Thymus (tissue), 11 donors: ENCODE data around the gene WNT9A. TPM values are rescaled to one million over a fixed set of nuclear protein-coding genes. Genes with fewer than 3 reads are reported as not detected.
"Not testable (repeated sequence)": the region's sequence is repeated elsewhere in the genome, so short reads cannot be mapped to it uniquely, and the experiment has no call there.

Experiments used
- DNase-seq, 9 donors: peaks; one replicate each; pipeline ENCODE4 v3.0.0-alpha.2; 2013; ENCODE audit warnings: low spot score in 9 of 9, low read depth in 6 of 9, missing footprints in 1 of 9
- H3K27ac ChIP-seq, 2 donors: one replicate each; pipeline ENCODE4 v1.5.1; 2013; ENCODE audit warnings: control low read depth in 1 of 2, low read depth in 1 of 2, low read length in 1 of 2, mild to moderate bottlenecking in 1 of 2, moderate library complexity in 1 of 2
- H3K27me3 ChIP-seq, 2 donors: one replicate each; pipeline ENCODE4 v1.5.1; 2013; ENCODE audit warnings: low read length in 1 of 2; ENCODE audit not compliant: control insufficient read depth in 2 of 2, insufficient read depth in 1 of 2
- H3K36me3 ChIP-seq, 2 donors: one replicate each; pipeline ENCODE4 v1.5.1; 2013; ENCODE audit warnings: low read length in 1 of 2, mild to moderate bottlenecking in 1 of 2, moderate library complexity in 1 of 2; ENCODE audit not compliant: control insufficient read depth in 2 of 2, insufficient read depth in 2 of 2
- H3K4me1 ChIP-seq, 2 donors: one replicate each; pipeline ENCODE4 v1.5.1; 2013; ENCODE audit warnings: low read length in 2 of 2; ENCODE audit not compliant: control insufficient read depth in 2 of 2, insufficient read depth in 2 of 2
- H3K4me3 ChIP-seq, 2 donors: one replicate each; pipeline ENCODE4 v1.5.1; 2013; ENCODE audit warnings: low read length in 2 of 2, control low read depth in 1 of 2, mild to moderate bottlenecking in 1 of 2
- H3K9me3 ChIP-seq, 2 donors: one replicate each; pipeline ENCODE4 v1.5.1; 2013; ENCODE audit warnings: low read length in 1 of 2, mild to moderate bottlenecking in 1 of 2; ENCODE audit not compliant: control insufficient read depth in 2 of 2, insufficient read depth in 1 of 2
- WGBS: extraction: QIAGEN DNeasy Blood & Tissue Kit; methylation state at CpG from one replicate; pipeline ENCODE4 v1.1.7; 2013; 5-methylcytosine and 5-hydroxymethylcytosine counted together
- polyA plus RNA-seq: library from polyadenylated mRNA; stranded (reverse); fragments of 200-250 nt; gene quantifications from one replicate; pipeline ENCODE4 v1.2.3, GENCODE V29; 2013
- total RNA-seq: library from RNA; stranded (reverse); fragments of 120-200 nt; gene quantifications from one replicate; pipeline ENCODE4 v1.2.4, GENCODE V29; 2013
- donor health status: healthy.

The WNT9A gene
- total and polyA plus RNA-seq, 2 donors: 0.24 to 2.9 TPM

DNA sequence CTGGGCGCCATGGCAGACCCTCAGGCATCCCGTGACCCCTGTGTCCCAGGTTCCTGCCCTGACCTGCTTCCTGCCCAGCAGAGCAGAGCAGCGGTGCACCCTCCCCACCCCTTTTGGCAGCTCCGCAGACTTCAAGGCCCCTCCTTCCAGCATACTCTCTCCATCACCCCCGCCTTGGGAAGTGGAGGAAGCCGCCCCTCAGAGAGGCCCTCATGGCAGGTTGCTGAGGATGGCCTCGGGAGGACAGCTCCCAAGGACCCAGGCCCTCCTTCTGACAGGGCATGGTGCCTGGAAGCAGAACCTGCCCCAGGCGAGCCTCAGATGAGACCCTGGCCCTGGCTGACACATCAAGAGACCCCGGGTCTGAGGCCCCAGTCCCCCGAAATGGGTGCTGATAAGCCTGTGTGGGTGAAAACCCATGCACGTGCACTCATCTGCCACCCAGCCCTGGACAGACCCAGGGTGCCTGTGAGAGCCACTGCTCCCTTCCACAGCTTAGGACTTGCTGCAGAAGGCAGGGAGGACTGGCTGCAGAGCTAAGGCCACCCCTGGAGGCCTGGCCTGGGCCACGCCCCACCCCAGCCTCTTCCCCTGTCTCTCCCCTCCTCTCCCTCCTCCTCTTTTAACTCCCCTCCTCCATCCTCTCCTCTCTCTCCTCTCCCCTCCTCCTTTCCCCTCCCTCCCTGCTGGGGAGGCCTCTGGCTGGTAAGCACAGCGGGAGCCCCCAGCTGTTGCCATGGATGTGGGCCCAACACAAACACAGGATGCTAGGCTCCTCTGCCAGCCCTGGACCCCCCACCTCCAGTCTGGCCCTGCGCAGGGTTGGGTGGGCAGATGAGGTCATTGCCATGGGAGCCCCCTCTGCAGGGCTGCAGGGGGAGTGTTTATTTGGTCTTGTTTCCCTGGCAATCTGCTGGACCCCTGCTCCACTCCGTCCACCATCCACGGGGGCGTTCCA, 33.7 kb downstream of the WNT9A start:
- no peak for DNase-seq
- Histone ChIP-seq H3K27me3 (peaks cover 0 to 10% of the 10 kb centered on the region in 2 donors), H3K36me3 (no peaks in the 10 kb centered on the region), H3K4me1 (peaks cover 0 to 4% of the 10 kb centered on the region in 2 donors), H3K27ac (no peak overlapping the region), H3K9me3 (no peaks in the 10 kb centered on the region), H3K4me3 (no peak overlapping the region)
- 92% methylated on average over 17 of the region's 17 CpGs for WGBS

DNA sequence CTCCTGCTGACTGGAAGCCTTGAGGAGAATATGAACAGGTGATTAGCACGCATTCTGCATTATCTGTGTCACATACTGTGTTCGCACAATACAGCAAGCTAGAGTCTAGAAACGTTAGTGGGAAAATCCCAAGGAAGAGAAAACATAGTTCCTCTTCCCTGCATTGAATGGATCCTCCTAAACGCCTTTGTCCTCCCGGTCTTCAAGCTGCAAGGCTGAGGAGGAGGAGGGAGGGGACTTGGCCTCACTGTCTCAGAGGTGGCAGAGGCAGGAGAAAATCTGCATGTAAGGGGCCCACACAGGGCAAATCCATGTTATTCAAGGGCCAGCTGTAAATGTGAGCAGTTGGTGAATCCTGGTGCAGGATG, 34.4 kb downstream of the WNT9A start:
- Histone ChIP-seq H3K27ac (no peak overlapping the region), H3K4me3 (no peak overlapping the region), H3K27me3 (peaks cover 0 to 10% of the 10 kb centered on the region in 2 donors), H3K36me3 (no peaks in the 10 kb centered on the region), H3K4me1 (peaks cover 0 to 4% of the 10 kb centered on the region in 2 donors), H3K9me3 (no peaks in the 10 kb centered on the region)
- WGBS: 82% methylated on average over 5 of the region's 5 CpGs
- DNase-seq: no peak

DNA sequence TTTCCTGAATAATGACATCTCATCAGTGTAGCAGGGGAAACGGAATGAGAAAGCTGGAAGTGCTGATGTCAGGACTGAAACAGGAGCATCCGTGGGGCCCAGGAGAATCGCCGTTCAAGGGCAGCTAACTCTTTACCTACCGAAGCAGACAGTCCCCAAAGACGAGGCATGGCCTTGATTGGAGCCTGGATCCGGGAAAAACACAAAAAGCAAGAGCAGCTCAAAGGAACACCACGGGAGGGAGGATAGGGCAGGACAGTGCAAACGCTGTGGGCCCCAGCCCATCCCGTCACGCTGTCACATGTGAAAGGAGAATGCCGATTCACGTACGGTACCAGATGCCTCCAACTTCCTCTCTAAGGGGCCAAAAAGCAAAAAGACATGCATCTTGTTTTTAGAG, 34.9 kb downstream of the WNT9A start:
- no peak for DNase-seq
- H3K9me3 ChIP-seq: no peaks in the 10 kb centered on the region
- peaks cover 0 to 10% of the 10 kb centered on the region in 2 donors for H3K27me3 ChIP-seq
- peaks cover 0 to 4% of the 10 kb centered on the region in 2 donors for H3K4me1 ChIP-seq
- no peak overlapping the region for H3K4me3 ChIP-seq
- WGBS: 51% methylated on average over 14 of the region's 14 CpGs
- no peak overlapping the region for H3K27ac ChIP-seq
- H3K36me3 ChIP-seq: no peaks in the 10 kb centered on the region

DNA sequence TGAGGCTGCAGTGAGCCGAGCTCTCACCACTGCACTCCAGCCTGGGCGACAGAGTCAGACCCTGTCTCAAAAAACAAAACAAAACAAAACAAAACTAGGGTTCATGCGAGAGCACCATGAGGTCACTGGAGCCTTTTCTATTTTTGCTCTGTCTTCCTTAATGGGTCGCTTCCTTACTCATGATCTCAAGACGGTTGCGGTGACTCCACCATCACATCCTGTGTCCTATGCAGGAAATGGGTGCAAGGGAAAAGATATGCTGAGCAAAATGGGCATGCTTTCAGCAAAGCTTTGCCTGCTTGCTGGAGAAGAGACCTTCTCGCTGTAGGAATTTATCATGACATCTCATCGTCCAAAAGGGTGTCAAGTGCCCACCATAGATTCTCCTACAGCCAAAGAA, 36.4 kb downstream of the WNT9A start:
- Histone ChIP-seq H3K27me3 (peaks cover 0 to 10% of the 10 kb centered on the region in 2 donors), H3K27ac (no peak overlapping the region), H3K9me3 (no peaks in the 10 kb centered on the region), H3K36me3 (no peaks in the 10 kb centered on the region), H3K4me1 (peaks cover 0 to 4% of the 10 kb centered on the region in 2 donors), H3K4me3 (no peak overlapping the region)
- DNase-seq: no peak
- 91% methylated on average over 8 of the region's 8 CpGs for WGBS

DNA sequence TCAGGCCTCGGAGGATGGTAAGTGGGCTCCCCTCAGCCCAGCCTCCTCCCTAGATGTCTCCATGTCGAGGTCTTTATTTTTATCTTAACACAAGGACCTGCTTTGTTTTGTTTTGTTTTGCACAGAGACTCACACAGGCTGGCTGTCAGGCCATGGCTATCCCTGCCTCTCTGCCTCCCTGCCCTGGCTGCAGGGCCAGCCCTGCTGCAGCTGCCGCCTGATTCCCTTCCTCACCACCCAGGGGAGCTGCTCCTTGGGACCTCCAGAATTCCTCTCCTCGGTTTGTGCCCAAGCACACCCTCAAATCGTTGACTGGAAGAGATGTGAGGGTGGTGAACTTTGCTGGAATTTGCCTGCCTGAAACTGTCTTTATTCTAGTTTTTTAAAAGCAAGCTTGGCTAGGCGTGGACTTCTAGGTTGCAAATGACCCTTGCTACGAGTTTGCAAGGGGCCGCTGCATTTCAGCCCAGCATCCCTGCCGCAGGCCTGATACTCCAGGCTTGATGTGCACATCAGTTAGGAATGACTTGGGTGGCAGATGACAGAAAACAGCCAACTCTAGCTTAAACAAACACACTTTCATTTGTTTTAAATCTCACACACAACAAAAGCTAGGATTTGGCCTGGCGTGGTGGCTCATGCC, 37.1 kb downstream of the WNT9A start:
- 87% methylated on average over 10 of the region's 10 CpGs for WGBS
- H3K27ac ChIP-seq: no peak overlapping the region
- DNase-seq: no peak
- H3K4me3 ChIP-seq: no peak overlapping the region
- no peaks in the 10 kb centered on the region for H3K36me3 ChIP-seq
- no peaks in the 10 kb centered on the region for H3K9me3 ChIP-seq
- peaks cover 0 to 4% of the 10 kb centered on the region in 2 donors for H3K4me1 ChIP-seq
- H3K27me3 ChIP-seq: peaks cover 0 to 10% of the 10 kb centered on the region in 2 donors

DNA sequence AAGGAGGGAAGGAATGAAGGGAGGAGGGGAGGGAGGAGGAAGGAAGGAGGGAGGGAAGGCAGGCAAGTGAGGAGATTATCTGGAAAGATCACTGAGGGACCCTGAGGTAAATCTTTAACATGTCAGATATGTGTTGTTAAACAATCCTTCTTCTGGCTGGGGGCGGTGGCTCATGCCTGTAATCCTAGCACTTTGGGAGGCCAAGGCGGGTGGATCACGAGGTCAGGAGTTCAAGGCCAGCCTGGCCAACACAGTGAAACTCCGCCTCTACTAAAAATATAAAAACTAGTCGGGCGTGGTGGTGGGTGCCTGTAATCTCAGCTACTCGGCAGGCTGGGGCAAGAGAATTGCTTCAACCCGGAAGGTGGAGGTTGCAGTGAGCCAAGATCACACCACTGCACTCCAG, 37.8 kb downstream of the WNT9A start:
- not testable (repeated sequence) for H3K36me3 ChIP-seq, H3K27ac ChIP-seq, DNase-seq, H3K9me3 ChIP-seq, H3K27me3 ChIP-seq, H3K4me3 ChIP-seq, H3K4me1 ChIP-seq
- 90% methylated on average over 8 of the region's 8 CpGs for WGBS

DNA sequence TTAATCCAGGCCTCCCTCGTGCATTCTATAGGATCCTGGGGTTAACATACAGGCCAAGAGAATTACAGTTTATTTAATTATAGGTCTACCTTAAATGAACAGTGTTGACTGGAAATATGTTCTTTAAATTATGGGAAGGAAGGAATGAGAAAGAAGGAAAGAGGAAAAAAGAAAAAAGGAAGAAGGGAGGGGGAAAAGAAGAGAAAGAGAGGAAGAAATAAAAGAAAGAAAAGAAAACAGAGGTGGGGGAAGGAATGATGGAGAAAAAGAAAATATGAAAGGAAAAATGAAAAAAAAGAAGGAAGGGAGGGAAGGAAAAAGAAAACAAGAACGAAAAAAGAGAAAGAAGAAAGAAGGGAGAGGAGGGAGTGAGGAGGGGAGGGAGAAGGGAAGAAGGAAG, 38.5 kb downstream of the WNT9A start:
- Histone ChIP-seq H3K27me3 (peaks cover 0 to 10% of the 10 kb centered on the region in 2 donors), H3K9me3 (no peaks in the 10 kb centered on the region), H3K4me3 (no peak overlapping the region), H3K4me1 (peaks cover 0 to 4% of the 10 kb centered on the region in 2 donors), H3K36me3 (no peaks in the 10 kb centered on the region), H3K27ac (no peak overlapping the region)
- no peak for DNase-seq
- 86% methylated on average over 2 of the region's 2 CpGs for WGBS

DNA sequence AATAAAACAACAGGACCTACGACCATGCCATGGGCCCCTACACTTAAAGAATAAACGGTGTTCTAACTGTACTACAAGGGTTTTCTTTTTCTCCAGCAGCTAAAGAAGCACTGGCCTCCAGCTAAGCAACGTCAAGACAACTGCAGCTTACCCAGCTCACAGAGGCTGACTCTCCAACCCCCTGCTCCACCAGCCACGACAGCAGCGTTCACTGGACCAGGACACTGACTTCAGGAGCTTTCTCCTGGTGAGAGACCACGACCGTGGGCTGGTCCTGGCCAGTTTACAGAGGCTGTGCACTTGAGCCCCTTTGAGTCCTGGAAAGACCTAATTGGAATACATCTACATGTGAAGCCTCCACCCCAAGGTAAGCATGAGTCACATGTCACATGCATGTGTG, 39.4 kb downstream of the WNT9A start:
- Histone ChIP-seq H3K27ac (no peak overlapping the region), H3K36me3 (no peaks in the 10 kb centered on the region), H3K4me1 (peaks cover 0 to 4% of the 10 kb centered on the region in 2 donors), H3K27me3 (peaks cover 0 to 10% of the 10 kb centered on the region in 2 donors), H3K4me3 (no peak overlapping the region), H3K9me3 (no peaks in the 10 kb centered on the region)
- DNase-seq: no peak
- 93% methylated on average over 7 of the region's 7 CpGs for WGBS

DNA sequence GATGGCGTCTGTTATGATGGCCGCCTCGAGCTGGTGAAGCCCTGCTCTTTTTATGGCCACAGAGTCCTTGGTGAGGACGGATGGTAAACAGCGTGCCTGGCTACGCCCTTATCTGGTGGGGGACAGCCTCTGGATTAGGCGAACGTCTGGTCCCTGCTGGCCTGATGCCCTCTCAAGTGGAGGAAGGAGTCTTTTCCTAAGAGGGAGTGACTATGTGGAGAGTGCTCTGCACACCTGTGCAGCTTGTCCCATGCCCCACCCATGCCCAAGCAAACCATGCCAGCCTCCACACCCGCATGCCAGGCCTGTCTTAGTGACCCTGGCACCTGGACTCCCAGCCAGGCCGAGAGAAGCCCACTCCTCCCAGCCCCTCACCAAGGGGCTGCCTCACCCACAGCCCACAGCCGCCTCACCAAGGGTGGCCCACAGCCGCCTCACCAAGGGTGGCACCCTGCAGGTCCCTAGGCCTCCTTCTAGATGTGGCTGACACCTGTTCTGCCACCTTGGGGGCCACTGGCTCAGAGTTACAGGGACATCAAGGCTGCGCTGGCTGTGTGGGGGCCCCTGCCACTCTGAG, 40.2 kb downstream of the WNT9A start:
- Histone ChIP-seq H3K27me3 (peaks cover 0 to 4% of the 10 kb centered on the region in 2 donors), H3K4me3 (no peak overlapping the region), H3K4me1 (no peaks in the 10 kb centered on the region), H3K9me3 (no peaks in the 10 kb centered on the region), H3K36me3 (no peaks in the 10 kb centered on the region), H3K27ac (no peak overlapping the region)
- 97% methylated on average over 13 of the region's 13 CpGs for WGBS
- DNase-seq: no peak
